Activated CD4-positive, CD25-positive, alpha-beta regulatory T cell (primary cell): Measurements from ENCODE around the gene PRKAB1.

Experiments
- DNase-seq, 4 experiments: peaks; one replicate each; lab custom pipeline; 2025; lab: John Stamatoyannopoulos, UW

Gene PRKAB1

DNA sequence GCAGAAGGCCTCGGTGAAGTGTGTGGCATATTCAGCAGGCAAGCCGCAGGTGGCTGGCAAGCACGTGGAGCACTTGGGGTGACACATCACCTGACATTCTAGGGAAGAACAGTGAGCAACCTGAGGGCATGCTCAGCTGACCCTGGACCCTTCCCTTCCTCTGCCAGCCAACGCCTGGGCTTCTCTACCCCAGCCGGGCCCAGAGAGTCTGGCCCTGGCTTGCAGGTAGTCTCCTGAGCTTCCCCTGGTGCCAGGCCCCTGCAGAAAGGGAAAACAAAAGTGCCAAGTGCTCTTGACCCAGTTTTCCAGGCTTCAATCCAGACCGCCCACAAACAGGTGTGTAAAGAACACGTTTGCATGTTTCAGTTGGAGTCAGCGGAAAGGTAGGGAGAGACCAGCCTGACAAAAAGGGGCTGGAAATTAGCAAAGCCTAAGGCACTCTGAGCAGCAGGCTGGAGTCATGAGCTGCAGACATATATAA is 45.7 kb downstream of the PRKAB1 start:
- no peak for DNase-seq

DNA sequence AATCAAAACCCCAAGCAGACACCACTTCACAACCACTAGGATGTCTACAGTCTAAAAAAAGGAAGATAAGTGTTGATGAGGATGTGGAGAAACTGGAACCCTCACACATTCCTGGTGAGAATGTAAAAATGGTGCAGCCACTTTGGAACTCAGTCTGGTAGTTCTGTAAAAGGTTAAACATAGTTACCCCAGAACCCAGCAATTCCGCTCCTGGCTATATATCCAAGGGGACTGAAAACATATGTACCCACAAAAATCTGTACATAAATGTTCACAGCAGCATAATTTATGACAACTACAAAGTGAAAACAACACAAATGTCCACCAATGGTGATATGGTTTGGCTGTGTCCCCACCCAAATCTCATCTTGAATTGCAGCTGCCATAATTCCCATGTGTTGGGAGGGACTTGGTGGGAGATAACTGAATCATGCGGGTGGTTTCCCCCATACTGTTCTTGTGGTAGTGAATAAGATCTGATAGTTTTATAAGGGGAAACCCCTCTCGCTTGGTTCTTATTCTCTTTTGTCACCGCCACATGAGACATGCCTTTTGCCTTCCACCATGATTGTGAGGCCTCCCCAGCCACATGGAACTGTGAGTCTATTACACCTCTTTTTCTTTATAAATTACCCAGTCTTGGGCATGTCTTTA is 46.8 kb downstream of the PRKAB1 start:
- no peak for DNase-seq

- DNase-seq, result no peak
These were observed 47.3 kb downstream of the PRKAB1 start for GRCh38 chr12:119715268-119715620.

- DNase-seq, result no peak
These were observed 50.2 kb downstream of the PRKAB1 start for GRCh38 chr12:119718141-119718540.

DNA sequence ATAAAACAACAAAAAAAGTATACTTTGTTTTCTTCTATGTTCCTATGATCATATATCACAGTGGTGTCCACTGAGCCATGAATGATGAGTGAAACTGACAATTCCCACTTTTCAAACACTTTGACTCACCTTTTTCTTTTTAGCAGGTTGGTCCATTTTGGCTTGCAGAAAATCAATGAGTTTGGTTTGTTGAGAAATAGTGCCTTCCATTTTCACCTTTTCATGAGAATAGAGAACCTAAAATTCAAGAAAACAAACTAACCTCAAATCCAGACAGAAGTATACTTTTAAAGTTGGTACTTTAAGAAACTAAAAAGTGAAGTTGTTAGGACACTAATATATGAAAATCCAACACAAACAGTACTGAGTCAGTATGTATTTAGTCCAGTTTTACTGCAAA is 52.4 kb downstream of the PRKAB1 start:
- no peak for DNase-seq

DNA sequence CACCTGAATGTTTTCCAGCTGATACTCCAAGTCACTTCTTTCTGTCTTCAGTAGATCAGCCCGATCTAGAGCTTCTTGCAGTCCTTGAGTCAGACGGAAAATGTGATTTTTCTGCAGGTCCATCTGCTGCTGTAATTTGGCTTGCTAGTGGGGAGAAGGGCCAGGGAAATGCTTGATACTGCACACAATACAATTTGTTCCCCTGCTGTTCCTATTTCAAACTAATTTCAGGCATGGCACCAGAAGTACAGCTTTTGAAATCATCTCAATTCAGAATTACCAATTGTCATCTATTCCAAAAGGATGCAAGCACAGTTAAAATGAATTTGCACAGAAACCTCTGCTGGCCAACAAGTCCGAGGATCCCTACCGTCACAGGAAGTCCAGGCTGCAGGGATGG is 53.4 kb downstream of the PRKAB1 start:
- DNase-seq, result no peak

DNA sequence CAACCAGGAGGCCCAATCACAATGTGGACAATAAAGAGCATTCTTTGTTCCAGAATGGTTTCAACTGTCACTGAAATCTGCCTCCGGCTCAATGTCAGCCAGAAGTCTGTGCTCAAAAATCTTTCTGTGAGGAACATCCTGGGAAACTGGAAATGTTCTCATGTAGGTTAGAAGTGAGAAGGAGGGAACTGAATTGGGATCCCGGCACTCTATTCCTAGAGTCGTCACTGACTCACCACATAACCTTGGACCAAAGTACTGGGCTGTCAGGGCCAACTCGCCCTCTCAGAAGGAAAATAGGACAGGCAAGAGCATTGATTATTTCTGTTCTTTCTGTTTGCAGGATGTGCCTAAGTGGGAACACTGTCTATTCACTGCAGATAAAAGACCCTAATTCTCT is 57.6 kb downstream of the PRKAB1 start:
- DNase-seq, result no peak

DNA sequence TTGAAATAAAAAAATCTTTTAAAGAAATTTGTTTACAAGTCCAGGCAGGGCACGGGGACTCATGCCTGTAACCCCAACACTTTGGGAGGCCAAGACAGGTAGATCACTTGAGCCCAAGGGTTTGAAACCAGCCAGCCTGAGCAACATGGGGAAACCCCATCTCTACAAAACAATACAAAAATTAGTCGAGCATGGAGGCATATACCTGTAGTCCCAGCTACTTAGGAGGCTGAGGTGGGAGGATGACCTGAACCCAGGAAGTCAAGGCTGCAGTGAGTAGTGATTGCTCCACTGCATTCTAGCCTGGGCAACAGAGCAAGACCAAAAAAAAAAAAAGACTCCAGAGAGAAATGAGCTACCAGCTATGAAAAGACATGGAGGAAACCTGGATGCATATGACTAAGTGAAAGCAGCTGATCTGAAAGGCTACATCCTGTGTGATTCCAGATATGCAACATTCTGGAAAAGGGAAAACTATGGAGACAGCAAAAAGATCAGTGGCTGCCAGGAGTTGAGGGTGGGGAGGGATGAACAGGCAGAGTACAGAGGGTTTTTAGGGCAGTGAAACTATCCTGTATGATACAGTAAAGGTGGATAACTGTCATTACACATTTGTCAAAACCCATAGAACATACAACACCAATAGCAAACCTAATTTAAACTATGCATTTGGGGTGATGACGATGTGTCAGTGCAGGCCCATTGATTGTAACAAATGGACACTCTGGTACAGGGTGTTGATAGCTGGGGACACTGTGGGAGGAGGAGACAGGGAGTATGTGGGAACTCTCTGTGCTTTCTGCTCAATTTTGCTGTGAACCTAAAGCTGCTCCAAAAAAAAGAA is 59.9 kb downstream of the PRKAB1 start:
- DNase-seq, result no peak

DNA sequence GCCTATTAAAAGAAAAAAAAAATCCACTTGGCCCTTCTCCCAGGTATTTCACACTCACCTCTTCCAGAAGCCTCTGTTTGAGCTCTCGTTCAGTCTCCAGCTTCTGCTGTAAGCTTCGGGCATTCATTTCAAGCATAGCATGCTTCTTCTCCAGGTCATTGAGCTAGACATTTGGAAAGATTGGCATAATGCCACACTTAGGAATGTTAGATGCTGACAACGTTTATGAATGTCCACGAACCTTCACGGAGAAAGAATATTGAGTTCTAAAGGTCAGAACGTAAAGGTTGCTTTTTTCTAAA is 60.5 kb downstream of the PRKAB1 start:
- no peak for DNase-seq

DNA sequence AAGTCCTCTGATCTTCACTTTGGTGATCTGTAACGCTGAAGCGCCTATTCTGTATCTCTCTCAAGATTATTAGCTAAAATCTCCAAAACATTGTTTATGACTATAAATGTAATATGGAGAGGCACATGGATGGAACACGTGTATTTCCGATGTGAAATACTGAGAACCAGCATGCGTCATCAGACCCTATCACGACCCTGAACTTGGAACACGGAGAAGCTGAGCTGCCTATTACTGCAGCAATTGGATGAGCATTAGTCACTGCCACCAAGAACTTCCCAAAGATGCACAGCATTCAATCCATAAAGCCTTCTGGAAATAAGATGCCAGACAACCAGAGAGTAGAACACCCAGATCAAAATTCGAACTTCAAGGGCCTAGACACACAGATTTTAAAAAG is 61.9 kb downstream of the PRKAB1 start:
- no peak for DNase-seq

GRCh38 chr12:119730381-119730780 is 62.4 kb downstream of the PRKAB1 start:
- DNase-seq, result no peak
